IMR-90 (cell line): Measurements from ENCODE around the gene FRMD4B. TPM values are rescaled to one million over a fixed set of nuclear protein-coding genes. Genes with fewer than 3 reads are reported as not detected.

Experiments used
- ATAC-seq: fragments of 200-7000 bp; cut with Tn5 transposase; 2 replicates; pipeline ENCODE4 v1.9.1; 2020; ENCODE audit warnings: low read depth, mild to moderate bottlenecking, moderate library complexity
- BruUV-seq: library from RNA; stranded (reverse); fragments of 400-500 nt; replicated peaks from 2 replicates; lab custom pipeline; 2021; lab: Mats Ljungman, UMichigan
- CTCF ChIA-PET: fragments of 300-600 bp; formaldehyde crosslinking; extraction: SDS; loops from one replicate; lab custom pipeline; 2021; ENCODE audit warnings: antibody characterized with exemption; lab: Yijun Ruan, JAX
- POLR2A ChIA-PET: fragments of 300-600 bp; sonication (Branson Sonifier 250); formaldehyde crosslinking; loops from one replicate; lab custom pipeline; 2022; ENCODE audit warnings: antibody characterized with exemption; ENCODE audit not compliant: unreplicated experiment; lab: Charles Lee
- DNase-seq: peaks from one replicate; pipeline ENCODE4 v3.0.0; 2013
- H2AFZ ChIP-seq: replicated peaks from 2 replicates; pipeline ENCODE3; 2013; ENCODE audit warnings: low read length, mild to moderate bottlenecking; ENCODE audit not compliant: poor library complexity
- H2AK5ac ChIP-seq: 2 replicates; pipeline ENCODE4 v1.6.1; 2013; ENCODE audit warnings: low read depth, low read length, inconsistent platforms
- H2AK9ac ChIP-seq: replicated peaks from 2 replicates; pipeline ENCODE3; 2013; ENCODE audit warnings: mild to moderate bottlenecking, low read depth, low read length, moderate library complexity; ENCODE audit not compliant: poor library complexity
- H2BK120ac ChIP-seq: 2 replicates; pipeline ENCODE4 v1.6.1; 2013; ENCODE audit warnings: low read depth, low read length, inconsistent platforms
- H2BK15ac ChIP-seq: 3 replicates; pipeline ENCODE4 v1.6.1; 2013; ENCODE audit warnings: low read depth, low read length, inconsistent platforms
- H2BK20ac ChIP-seq: 2 replicates; pipeline ENCODE4 v1.6.1; 2013; ENCODE audit warnings: low read depth, mild to moderate bottlenecking, inconsistent platforms, low read length, moderate library complexity
- H2BK5ac ChIP-seq: 2 replicates; pipeline ENCODE4 v1.6.1; 2013; ENCODE audit warnings: mild to moderate bottlenecking, low read depth, low read length, inconsistent platforms; ENCODE audit not compliant: poor library complexity, severe bottlenecking
- H3K14ac ChIP-seq: replicated peaks from 2 replicates; pipeline ENCODE4 v1.6.1; 2013; ENCODE audit warnings: low read depth, low read length, inconsistent platforms
- H3K18ac ChIP-seq: 2 replicates; pipeline ENCODE4 v1.6.1; 2013; ENCODE audit warnings: low read depth, low read length, control low read depth
- H3K23ac ChIP-seq: 2 replicates; pipeline ENCODE4 v1.6.1; 2013; ENCODE audit warnings: low read depth, low read length, inconsistent platforms
- H3K27ac ChIP-seq: 2 replicates; pipeline ENCODE4 v1.5.1; 2013; ENCODE audit warnings: mild to moderate bottlenecking, control low read depth, low read length; ENCODE audit not compliant: insufficient read depth
- H3K27me3 ChIP-seq: 2 replicates; pipeline ENCODE4 v1.6.1; 2013; ENCODE audit warnings: low read length; ENCODE audit not compliant: control insufficient read depth, insufficient read depth
- H3K36me3 ChIP-seq: 2 replicates; pipeline ENCODE4 v1.6.1; 2013; ENCODE audit warnings: low read length, mixed read lengths; ENCODE audit not compliant: control insufficient read depth, insufficient read depth
- H3K4ac ChIP-seq: 2 replicates; pipeline ENCODE4 v1.6.1; 2013; ENCODE audit warnings: low read depth, low read length, inconsistent platforms
- H3K4me1 ChIP-seq: 2 replicates; pipeline ENCODE4 v1.6.1; 2013; ENCODE audit warnings: low read length, mixed read lengths; ENCODE audit not compliant: control insufficient read depth, insufficient read depth
- H3K4me2 ChIP-seq: 2 replicates; pipeline ENCODE4 v1.6.1; 2013; ENCODE audit warnings: low read depth, mild to moderate bottlenecking, control low read depth, low read length, moderate library complexity
- H3K4me3 ChIP-seq: 2 replicates; pipeline ENCODE4 v1.5.1; 2013; ENCODE audit warnings: low read depth, mild to moderate bottlenecking, control low read depth, low read length, moderate library complexity; ENCODE audit not compliant: insufficient read depth
- H3K56ac ChIP-seq: 2 replicates; pipeline ENCODE4 v1.6.1; 2013; ENCODE audit warnings: low read length, inconsistent platforms; ENCODE audit not compliant: insufficient read depth; ENCODE audit errors: extremely low read depth
- H3K79me1 ChIP-seq, 2 experiments: 2 replicates each; pipeline ENCODE4 v1.6.1; 2013; ENCODE audit warnings: low read length in 2 of 2, inconsistent platforms in 1 of 2, low read depth in 1 of 2
- H3K9ac ChIP-seq: 2 replicates; pipeline ENCODE4 v1.6.1; 2013; ENCODE audit warnings: low read depth, low read length, control low read depth
- H3K9me1 ChIP-seq: 2 replicates; pipeline ENCODE4 v1.6.1; 2013; ENCODE audit warnings: low read length, inconsistent platforms; ENCODE audit not compliant: insufficient read depth
- H3K9me3 ChIP-seq: 2 replicates; pipeline ENCODE4 v1.6.1; 2013; ENCODE audit warnings: low read length; ENCODE audit not compliant: control insufficient read depth, insufficient read depth
- H4K20me1 ChIP-seq: 2 replicates; pipeline ENCODE4 v1.6.1; 2013; ENCODE audit warnings: low read length, inconsistent platforms; ENCODE audit not compliant: insufficient read depth
- H4K5ac ChIP-seq: 2 replicates; pipeline ENCODE4 v1.6.1; 2013; ENCODE audit warnings: mild to moderate bottlenecking, low read depth, low read length, control low read depth
- H4K8ac ChIP-seq, 2 experiments: 2 replicates each; pipeline ENCODE4 v1.6.1; 2013; ENCODE audit warnings: low read depth in 2 of 2, low read length in 2 of 2, control low read depth in 1 of 2, inconsistent platforms in 1 of 2
- H4K91ac ChIP-seq: 2 replicates; pipeline ENCODE4 v1.6.1; 2013; ENCODE audit warnings: low read depth, low read length, inconsistent platforms; ENCODE audit not compliant: insufficient read depth
- CHD1 ChIP-seq: IDR thresholded peaks from 2 replicates; pipeline ENCODE4 v1.6.1; 2012; ENCODE audit warnings: low read depth, low read length, improper control_type of control experiment
- CTCF ChIP-seq: conservative IDR thresholded peaks from 2 replicates; pipeline ENCODE4 v1.5.1; 2012; ENCODE audit warnings: mild to moderate bottlenecking, low read depth, low read length, improper control_type of control experiment
- FOS ChIP-seq: fragments of 150-350 bp; IDR thresholded peaks from 2 replicates; pipeline ENCODE4 v1.6.1; 2016; ENCODE audit warnings: low read depth, low read length
- MAZ ChIP-seq: IDR thresholded peaks from 2 replicates; pipeline ENCODE4 v1.6.1; 2012; ENCODE audit warnings: low read depth, mild to moderate bottlenecking, low read length, improper control_type of control experiment, moderate library complexity, borderline replicate concordance
- MXI1 ChIP-seq: IDR thresholded peaks from 2 replicates; pipeline ENCODE4 v1.6.1; 2012; ENCODE audit warnings: low read depth, mild to moderate bottlenecking, low read length, moderate library complexity, borderline replicate concordance
- RCOR1 ChIP-seq: IDR thresholded peaks from 2 replicates; pipeline ENCODE4 v1.6.1; 2012; ENCODE audit warnings: mild to moderate bottlenecking, low read length, improper control_type of control experiment; ENCODE audit not compliant: insufficient replicate concordance
- RFX5 ChIP-seq: IDR thresholded peaks from 2 replicates; pipeline ENCODE4 v1.8.0; 2012; ENCODE audit warnings: low read depth, mild to moderate bottlenecking, low read length, moderate library complexity
- SMC3 ChIP-seq: fragments of 150-350 bp; IDR thresholded peaks from 2 replicates; pipeline ENCODE4 v1.6.1; 2016; ENCODE audit warnings: low read depth, mild to moderate bottlenecking, antibody characterized with exemption, low read length, moderate library complexity
- WGBS, 2 experiments: methylation state at CpG; one replicate each; pipeline versions ENCODE4 v1.1.5 to v1.1.7; 2013; ENCODE audit warnings: missing lambda C conversion rate in 2 of 2; ENCODE audit not compliant: insufficient read length in 1 of 2; ENCODE audit errors: extremely low coverage in 2 of 2; 5-methylcytosine and 5-hydroxymethylcytosine counted together
- dilution Hi-C: fragments of 300-500 bp; cut with HindIII; formaldehyde crosslinking; loops from one replicate; pipeline ENCODE4 v1.14.3; 2018; ENCODE audit warnings: low sequenced_read_pairs; ENCODE audit not compliant: unreplicated experiment
- in situ Hi-C: fragments of 300-500 bp; cut with MboI; formaldehyde crosslinking; loops from 3 replicates; pipeline ENCODE4 v1.14.3; 2019; ENCODE audit warnings: low sequenced_read_pairs, inconsistent platforms, mixed read lengths
- intact Hi-C: fragments of 100-400 bp; cut with micrococcal nuclease; formaldehyde crosslinking; loops from 2 replicates; pipeline ENCODE4 v1.10.0; 2022
- polyA plus RNA-seq, 3 experiments: library from polyadenylated mRNA; depleted of rRNA; stranded (reverse); fragments of >200 nt; gene quantifications; 2 replicates each; pipeline ENCODE4 v1.2.3, GENCODE V29; 2012; ENCODE audit warnings: low replicate concordance in 1 of 3
- total RNA-seq: library from RNA; depleted of rRNA; stranded (reverse); fragments of >200 nt; gene quantifications from 2 replicates; pipeline ENCODE4 v1.2.3, GENCODE V29; 2012

The FRMD4B gene
- total and polyA plus RNA-seq, 2 of the 4 experiments (the other 2 are of a cell fraction), result 0.14 to 0.36 TPM

DNA sequence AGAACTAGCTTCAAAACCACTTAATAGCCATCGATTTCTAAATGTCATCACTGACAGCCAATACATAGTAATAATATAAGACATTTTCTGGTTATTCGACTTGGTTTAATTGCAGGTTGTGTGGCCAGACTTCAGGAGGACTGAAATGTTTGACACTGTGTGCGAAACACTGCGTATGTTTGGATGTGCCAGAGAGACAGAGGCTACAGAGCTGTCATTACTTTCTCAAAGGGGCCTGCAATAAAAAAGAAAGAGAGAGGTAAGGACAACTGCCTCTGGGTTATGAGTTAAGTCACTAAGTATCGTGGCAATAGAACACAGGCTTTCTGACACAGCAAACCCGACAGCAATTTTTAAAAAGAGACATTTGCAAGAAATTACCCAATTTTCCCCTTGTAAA lies 264.4 kb downstream of the FRMD4B start:
- dilution Hi-C loops (no loop called here), intact Hi-C loops (loop anchor here (1.0 to 10.0 kb wide), 3 partner anchors 185 to 553 kb away; no protein-coding TSS in a partner anchor), in situ Hi-C loops (no loop called here)
- ATAC-seq, result no peak
- H2AK5ac ChIP-seq, result no peak overlapping the region
- H3K4me3 ChIP-seq, result no peak overlapping the region
- no peak overlapping the region for H2BK5ac ChIP-seq
- no peak for TF ChIP-seq MAZ
- no peak for TF ChIP-seq FOS
- no peak for TF ChIP-seq CHD1
- TF ChIP-seq RCOR1, result no peak
- TF ChIP-seq MXI1, result no peak
- no peak for TF ChIP-seq SMC3
- no peak for TF ChIP-seq CTCF
- no peak for TF ChIP-seq RFX5
- no peak overlapping the region for H2BK120ac ChIP-seq
- no peak overlapping the region for H3K4ac ChIP-seq
- H4K5ac ChIP-seq, result no peak overlapping the region
- no peak overlapping the region for H4K91ac ChIP-seq
- no peak overlapping the region for H3K14ac ChIP-seq
- no peaks in the 10 kb centered on the region for H4K20me1 ChIP-seq
- H3K27ac ChIP-seq, result no peak overlapping the region
- no TSS peak for BruUV-seq
- no peaks in the 10 kb centered on the region for H3K9me1 ChIP-seq
- no peak overlapping the region for H3K4me2 ChIP-seq
- H2BK20ac ChIP-seq, result no peak overlapping the region
- H2AFZ ChIP-seq, result no peak overlapping the region
- POLR2A ChIA-PET, result interaction anchor here (0.6 kb wide), 1 partner anchor 61 kb away, joined by 7 read pairs; no protein-coding TSS in a partner anchor
- H2AK9ac ChIP-seq, result no peak overlapping the region
- H3K79me1 ChIP-seq, result no peaks in the 10 kb centered on the region
- H3K4me1 ChIP-seq, result no peaks in the 10 kb centered on the region
- no peak overlapping the region for H4K8ac ChIP-seq
- no peak overlapping the region for H3K9ac ChIP-seq
- no CpG with 5 or more reads among the region's 6 CpGs for WGBS, 2 experiments
- H3K27me3 ChIP-seq, result peaks cover 7% of the 10 kb centered on the region
- no peak overlapping the region for H3K23ac ChIP-seq
- no peaks in the 10 kb centered on the region for H3K36me3 ChIP-seq
- H3K18ac ChIP-seq, result no peak overlapping the region
- no peak overlapping the region for H2BK15ac ChIP-seq
- H3K56ac ChIP-seq, result no peak overlapping the region
- no peak for DNase-seq
- no peaks in the 10 kb centered on the region for H3K9me3 ChIP-seq
- CTCF ChIA-PET, result interaction anchor here (0.5 to 1.6 kb wide), 18 partner anchors 8 to 554 kb away, joined by 3 to 12 read pairs (median 3); no protein-coding TSS in a partner anchor
